H7 (cell line): ENCODE results near the gene TMEM72. TPM values are rescaled to one million over a fixed set of nuclear protein-coding genes. Genes with fewer than 3 reads are reported as not detected.
"Not testable (repeated sequence)": the region's sequence is repeated elsewhere in the genome, so short reads cannot be mapped to it uniquely, and the experiment has no call there.

Source experiments
- DNase-seq: peaks from one replicate; pipeline ENCODE4 v3.0.0; 2012
- H3K27me3 ChIP-seq: 2 replicates; pipeline ENCODE4 v1.6.0; 2011; ENCODE audit warnings: mild to moderate bottlenecking, low read length; ENCODE audit not compliant: control insufficient read depth, insufficient read depth
- H3K36me3 ChIP-seq: replicated peaks from 2 replicates; pipeline ENCODE4 v1.5.1; 2011; ENCODE audit warnings: low read length; ENCODE audit not compliant: control insufficient read depth, insufficient read depth
- H3K4me3 ChIP-seq: 2 replicates; pipeline ENCODE4 v1.5.1; 2011; ENCODE audit warnings: low read depth, mild to moderate bottlenecking, control low read depth, low read length, moderate library complexity; ENCODE audit not compliant: insufficient read depth
- total RNA-seq: library from RNA; depleted of rRNA; stranded (reverse); fragments of >200 nt; shearing (Covaris generic); gene quantifications from 2 replicates; pipeline ENCODE4 v1.2.3, GENCODE V29; 2014; rRNA removed

TMEM72 gene
- total RNA-seq, result not detected in 2 replicates

DNA sequence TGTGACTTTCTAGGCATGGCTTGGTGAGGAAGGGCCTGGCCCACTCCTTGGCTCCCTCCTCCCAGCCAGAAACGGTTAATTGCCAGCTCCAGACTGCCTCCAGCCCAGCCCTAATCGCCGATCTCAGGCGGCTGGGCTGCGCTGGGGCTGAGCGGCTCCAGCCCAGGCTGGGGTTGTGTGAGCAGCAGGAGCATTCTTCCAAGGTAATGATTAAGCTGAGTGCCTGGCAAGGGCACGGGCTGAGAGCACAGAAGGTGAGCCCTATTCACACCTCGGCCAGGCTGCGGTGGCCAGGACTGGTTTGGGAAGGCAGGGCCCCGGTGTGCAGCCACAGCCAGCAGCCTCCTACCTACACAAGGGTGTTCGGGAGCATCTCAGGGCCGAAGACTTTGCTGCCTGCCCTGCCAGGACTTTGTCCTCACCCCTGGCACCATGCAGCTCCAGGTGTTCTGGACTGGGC lies at the start of gene TMEM72:
Gene TMEM72 (plus strand): TSS at position 257 of the 460 bp plus-strand sequence. CDS start 176 bp downstream, at position 433.
- Histone ChIP-seq H3K4me3 (no peak within 1 kb of the TSS), H3K27me3 (no peaks in the 10 kb centered on the region; the same call in 1 of the 2 replicates), H3K36me3 (no peaks in the 10 kb centered on the region)
- peak; percentile 88 for DNase-seq

DNA sequence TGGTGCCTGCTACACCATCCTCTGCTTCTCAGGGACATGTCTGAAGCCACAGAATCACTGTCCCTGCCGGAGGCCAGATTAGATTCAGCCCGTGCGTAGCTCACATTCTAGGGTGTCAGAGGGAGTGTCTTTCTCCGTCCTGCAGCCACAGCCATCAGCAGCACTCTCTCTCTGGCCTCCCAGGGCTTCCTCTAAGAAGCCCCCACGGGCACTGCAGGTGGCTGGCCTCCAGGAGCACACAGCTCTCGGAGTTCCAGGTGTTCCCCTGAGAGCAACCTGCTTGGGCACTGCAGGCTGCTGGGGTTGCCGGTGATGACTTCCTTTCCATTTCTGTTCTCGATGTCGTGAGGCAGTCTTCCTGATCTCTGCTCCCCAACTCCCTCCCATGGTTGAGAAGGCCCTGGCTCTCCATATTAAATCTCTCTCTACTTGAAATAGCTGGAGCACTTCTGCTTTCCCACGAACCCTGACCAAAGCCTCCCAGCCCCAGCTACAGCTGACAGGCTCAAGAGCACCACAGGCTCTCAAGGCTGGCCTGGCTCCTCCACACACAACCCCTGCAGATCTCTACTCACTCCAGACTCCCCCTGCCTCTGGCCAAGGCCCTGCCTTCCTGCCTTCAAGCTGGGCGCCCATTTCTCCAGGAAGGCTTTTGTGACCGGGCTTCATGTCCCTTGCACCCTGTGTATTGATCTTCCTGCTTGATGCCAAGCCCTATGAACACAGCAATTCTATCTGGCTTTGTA lies 49.0 kb upstream of the TMEM72 start:
- no peak for DNase-seq
- H3K27me3 ChIP-seq, result peaks cover 19% of the 10 kb centered on the region
- no peak overlapping the region for H3K4me3 ChIP-seq
- no peaks in the 10 kb centered on the region for H3K36me3 ChIP-seq

DNA sequence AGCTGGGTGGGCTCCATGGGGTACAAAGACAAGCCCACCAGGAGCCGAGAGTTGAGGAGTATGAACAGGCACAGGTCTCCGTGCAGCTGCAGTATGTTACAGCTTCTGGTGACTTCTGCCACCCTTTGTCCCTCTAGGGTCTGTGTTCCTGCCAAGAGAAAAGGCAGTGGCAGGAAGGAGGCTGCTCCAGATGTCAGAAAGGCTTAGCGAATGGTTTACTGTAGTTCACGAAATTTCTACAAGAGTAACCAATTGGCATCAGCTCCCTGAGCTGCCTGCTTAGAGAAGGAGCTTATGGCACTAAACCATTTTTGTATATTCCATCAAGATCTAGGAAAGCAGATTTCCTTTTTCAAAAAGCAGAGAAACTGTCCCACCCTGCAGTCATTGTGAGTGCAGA lies 48.2 kb upstream of the TMEM72 start:
- DNase-seq, result no peak
- no peak overlapping the region for H3K4me3 ChIP-seq
- peaks cover 19% of the 10 kb centered on the region for H3K27me3 ChIP-seq
- no peaks in the 10 kb centered on the region for H3K36me3 ChIP-seq

DNA sequence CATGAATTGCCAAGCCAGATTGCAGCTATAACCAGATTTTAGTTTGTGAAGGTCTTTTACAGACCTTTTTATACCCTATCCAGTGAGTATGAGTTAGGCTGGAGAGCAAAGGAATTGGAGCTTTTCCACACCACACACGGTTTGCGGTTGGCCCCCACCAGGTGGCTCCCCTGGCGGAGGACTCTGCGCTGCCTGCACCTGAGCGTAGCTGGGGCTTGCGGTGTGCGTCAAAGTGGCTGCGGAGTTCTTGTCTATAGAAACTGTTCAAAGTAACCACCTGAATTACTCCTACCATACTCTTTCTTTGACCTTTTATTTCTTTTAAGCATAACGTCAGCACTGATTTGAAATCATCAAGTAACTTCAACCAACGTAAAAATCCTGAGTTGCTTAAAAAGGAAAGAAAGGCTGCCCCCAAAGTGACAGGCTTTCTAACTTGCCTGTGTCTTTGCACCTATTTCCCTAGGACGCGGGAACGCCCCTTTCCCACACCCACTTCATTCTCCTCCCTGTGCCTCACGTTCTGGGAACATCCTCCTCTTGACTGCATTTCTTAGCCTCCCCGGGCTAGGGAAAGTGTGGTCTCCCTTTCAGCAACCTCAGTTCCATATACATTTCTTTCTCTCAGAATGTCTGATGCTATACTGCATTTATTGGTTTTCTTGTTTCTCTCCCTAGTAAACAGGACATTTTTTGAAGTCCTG lies 47.6 kb upstream of the TMEM72 start:
- peak; percentile 77 for DNase-seq
- no peaks in the 10 kb centered on the region for H3K36me3 ChIP-seq
- H3K4me3 ChIP-seq, result no peak overlapping the region
- H3K27me3 ChIP-seq, result peaks cover 19% of the 10 kb centered on the region

DNA sequence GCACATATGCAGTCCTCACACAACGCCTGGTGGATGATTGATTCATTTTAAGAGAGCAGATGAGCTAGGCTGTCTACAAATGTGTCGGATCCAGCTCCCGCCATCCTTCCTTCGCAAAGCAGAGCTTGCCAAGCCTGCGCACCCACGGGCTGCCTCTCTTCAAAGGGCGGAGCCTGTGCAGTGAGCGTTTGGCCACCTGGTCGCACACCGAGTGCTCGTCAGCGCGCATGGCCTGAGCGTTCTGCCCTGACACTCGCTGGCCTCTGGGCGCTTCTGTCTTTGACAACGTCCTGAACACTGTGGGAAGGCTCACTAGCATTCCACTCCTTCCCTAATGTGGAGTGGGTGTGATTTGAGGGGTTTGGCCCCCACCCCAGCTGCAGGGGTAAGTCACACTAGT lies 47.1 kb upstream of the TMEM72 start:
- DNase-seq, result peak; percentile 69
- Histone ChIP-seq H3K27me3 (peaks cover 19% of the 10 kb centered on the region), H3K36me3 (no peaks in the 10 kb centered on the region), H3K4me3 (no peak overlapping the region)

DNA sequence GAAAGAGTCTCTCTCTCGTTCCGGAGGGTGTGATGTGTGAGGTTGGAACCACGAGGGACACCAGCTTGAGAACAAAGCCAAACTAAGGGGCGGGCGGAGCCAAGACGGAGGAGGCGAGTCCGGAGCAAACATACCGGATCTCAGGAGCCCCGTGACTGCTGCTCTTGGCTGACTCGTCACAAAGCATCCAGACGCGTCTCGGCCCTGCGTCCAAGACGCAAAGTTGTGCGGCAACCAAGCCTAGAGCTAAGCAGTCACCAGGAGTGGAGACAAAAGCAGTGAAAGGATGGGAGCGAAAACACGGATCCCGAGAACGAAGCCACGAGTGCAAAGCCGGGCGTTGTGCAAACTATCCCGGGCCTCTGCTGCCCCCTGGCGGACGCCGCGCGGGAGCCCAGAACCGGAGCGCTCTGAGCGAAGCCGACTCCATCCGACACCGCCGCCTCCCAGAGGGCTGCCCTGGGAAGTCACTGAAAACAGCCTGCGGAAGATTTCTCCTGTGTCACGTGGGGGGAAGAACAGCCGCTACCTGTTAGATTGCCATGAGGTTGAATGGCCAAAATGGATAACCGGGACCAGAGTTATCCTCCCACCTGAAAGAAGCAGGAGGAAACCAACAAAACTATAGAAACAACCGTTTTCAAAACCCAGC lies 46.4 kb upstream of the TMEM72 start:
- no peaks in the 10 kb centered on the region for H3K36me3 ChIP-seq
- H3K27me3 ChIP-seq, result peaks cover 19% of the 10 kb centered on the region
- peak; percentile 93 for DNase-seq
- H3K4me3 ChIP-seq, result peak overlapping the region; percentile 50

DNA sequence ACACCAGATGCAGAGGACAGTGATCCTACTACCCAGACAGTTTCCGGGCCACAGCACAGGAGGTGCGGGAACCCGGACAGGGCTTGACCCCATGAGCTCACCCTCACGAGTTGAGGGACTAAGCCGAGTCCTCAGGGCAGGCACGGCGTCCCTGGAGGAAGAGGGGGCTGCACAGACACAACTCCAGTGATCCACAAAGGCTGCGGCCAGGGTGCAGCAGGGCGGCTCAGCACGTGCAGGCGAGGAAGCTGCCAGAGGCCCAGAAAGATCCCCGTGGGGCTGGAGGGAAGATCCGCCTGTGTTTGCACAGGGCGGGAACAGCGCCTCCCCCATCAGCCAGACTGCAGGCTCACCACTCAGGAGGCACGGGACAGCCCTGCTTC lies 45.9 kb upstream of the TMEM72 start:
- no peaks in the 10 kb centered on the region for H3K36me3 ChIP-seq
- no peak overlapping the region for H3K4me3 ChIP-seq
- H3K27me3 ChIP-seq, result peaks cover 19% of the 10 kb centered on the region
- peak; percentile 63 for DNase-seq

DNA sequence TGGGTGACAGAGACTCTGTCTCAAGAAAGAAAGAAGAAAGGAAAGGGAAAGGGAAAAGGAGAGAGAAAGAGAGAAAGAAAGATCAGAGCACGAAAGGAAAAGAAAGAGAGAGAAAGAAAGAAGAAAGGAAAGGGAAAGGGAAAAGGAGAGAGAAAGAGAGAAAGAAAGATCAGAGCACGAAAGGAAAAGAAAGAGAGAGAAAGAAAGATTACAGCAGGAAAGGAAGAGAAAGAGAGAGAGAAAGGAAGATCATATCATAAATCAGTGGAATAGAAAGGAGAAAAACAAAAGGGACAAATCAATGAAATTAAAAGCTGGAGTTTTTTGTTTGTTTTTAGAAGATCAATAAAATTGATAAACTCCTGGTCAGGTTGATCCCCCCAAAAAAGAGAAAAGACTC lies 44.8 kb upstream of the TMEM72 start:
- DNase-seq, H3K36me3 ChIP-seq, H3K4me3 ChIP-seq: not testable (repeated sequence)
- peaks cover 19% of the 10 kb centered on the region for H3K27me3 ChIP-seq

DNA sequence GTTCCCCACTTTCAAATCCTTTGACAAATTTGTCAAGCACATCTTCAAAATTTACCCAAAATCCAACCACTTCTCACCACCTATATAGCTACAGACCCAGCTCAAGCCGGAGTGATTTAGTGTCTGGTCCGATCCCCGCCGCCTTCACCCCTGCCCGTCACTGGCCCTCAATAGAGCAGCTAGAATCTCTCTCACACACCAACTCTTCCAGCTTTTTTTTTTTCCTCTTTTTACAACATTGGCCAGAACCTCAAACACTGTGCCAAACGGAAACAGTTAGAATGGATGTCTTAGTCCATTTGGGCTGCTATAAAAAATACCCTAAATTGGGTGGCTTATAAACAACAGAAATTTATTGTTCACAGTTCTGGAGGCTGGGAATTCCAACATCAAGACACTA lies 41.1 kb upstream of the TMEM72 start:
- H3K4me3 ChIP-seq, result no peak overlapping the region
- no peaks in the 10 kb centered on the region for H3K36me3 ChIP-seq
- H3K27me3 ChIP-seq, result peaks cover 5% of the 10 kb centered on the region
- DNase-seq, result no peak

DNA sequence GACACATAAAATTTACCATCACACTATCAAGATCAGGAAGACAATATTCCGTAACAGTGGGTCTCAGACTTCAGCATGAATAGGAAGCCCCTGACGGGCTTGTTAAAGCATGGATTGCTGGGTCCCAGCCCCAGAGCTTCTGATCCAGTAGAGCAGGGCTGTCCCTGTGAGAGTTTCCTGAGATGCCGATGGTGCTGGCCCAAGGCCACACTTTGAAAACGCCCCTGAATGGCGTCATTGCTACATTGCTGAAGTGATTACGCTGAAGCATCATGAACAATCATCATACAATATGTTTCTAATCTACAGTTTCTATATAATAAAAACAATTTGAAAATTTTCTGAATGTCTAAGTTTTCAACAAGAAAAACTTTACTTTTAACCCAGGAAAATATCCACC lies 38.0 kb upstream of the TMEM72 start:
- Histone ChIP-seq H3K4me3 (no peak overlapping the region), H3K27me3 (no peaks in the 10 kb centered on the region), H3K36me3 (no peaks in the 10 kb centered on the region)
- no peak for DNase-seq

DNA sequence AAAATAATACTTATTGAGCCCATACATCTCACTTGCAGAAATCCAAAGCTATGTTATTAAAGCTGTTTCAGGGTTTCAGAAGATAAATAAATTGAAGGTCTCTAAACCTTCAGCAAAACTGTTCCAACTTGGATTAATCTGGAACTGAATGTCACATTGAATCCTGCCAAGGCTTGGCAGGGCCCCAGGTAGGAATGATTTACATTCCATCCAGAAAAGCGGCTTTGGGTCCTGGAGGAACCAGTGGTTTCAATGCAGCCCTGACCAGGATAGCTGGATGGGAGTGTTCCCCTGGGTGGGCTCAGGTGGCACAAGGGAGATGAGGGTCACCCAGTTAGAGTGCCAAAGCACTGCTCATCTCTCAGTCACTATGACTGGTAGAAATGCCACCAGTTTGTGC lies 37.0 kb upstream of the TMEM72 start:
- no peak for DNase-seq
- H3K36me3 ChIP-seq, result no peaks in the 10 kb centered on the region
- no peak overlapping the region for H3K4me3 ChIP-seq
- peaks cover under 1% of the 10 kb centered on the region; the same call in 1 of the 2 replicates for H3K27me3 ChIP-seq

DNA sequence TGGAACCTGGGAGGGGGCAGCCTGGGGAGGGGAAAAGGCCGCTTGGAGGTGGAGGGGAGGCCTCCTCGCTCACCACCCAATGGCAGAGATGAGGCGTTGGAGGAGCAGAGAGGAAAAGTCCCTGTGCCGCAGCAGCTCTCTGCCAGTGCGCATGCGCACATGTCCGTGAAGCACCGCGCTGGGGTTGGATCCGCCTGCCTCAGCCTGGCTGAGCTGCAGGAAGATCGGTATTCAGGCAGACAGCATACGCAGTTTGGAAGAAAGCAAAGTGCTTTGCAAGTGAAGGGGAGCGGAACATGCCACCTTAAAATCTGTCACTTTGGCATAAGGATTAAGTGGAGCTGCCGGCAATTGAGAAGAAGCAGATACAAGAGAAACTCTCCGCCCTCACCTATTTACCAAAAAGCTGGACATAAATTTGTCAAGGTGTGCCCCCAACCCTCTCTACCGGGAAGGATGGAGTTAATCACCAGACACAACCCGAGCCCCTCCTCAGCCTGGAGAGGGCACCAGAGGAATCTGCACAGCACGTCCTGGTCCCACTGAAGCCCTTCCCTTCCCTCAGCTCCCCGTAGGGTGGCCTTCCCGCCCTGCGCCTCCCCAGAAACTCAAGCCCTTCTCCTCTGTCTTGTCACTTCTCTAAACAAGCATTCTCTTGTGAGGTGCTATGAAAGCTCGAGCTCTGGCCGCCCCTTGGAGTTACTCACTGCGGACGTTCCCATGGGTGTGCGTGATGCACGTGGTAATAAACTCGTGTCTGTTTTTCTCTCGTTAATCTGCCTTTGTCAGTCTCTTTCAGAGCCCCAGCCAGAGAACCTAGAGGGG lies 32.2 kb upstream of the TMEM72 start:
- DNase-seq, result peak; percentile 92
- Histone ChIP-seq H3K4me3 (peak overlapping the region; percentile 43), H3K27me3 (peaks cover 9% of the 10 kb centered on the region), H3K36me3 (no peaks in the 10 kb centered on the region)

DNA sequence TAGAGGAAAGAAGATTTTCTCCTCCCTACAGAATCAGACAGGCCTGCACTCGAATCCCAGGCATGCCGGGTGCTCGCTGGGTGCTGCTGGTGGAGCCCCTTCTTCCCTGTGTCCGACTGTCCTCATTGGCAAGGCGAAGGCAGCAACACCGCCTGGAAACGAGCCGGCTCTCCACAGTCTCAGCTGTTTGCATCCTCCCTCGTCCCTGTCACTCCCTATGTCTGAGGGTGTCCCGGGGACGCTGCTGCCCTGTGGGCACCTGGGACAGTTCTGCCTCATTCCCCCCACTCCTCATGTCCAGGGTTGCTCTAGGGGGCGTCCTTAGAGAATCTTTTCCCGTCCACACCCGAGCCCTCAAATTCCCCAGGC lies 31.6 kb upstream of the TMEM72 start:
- peak overlapping the region; percentile 43; the same call in 1 of the 2 replicates for H3K4me3 ChIP-seq
- H3K27me3 ChIP-seq, result peaks cover 9% of the 10 kb centered on the region
- no peaks in the 10 kb centered on the region for H3K36me3 ChIP-seq
- DNase-seq, result no peak

DNA sequence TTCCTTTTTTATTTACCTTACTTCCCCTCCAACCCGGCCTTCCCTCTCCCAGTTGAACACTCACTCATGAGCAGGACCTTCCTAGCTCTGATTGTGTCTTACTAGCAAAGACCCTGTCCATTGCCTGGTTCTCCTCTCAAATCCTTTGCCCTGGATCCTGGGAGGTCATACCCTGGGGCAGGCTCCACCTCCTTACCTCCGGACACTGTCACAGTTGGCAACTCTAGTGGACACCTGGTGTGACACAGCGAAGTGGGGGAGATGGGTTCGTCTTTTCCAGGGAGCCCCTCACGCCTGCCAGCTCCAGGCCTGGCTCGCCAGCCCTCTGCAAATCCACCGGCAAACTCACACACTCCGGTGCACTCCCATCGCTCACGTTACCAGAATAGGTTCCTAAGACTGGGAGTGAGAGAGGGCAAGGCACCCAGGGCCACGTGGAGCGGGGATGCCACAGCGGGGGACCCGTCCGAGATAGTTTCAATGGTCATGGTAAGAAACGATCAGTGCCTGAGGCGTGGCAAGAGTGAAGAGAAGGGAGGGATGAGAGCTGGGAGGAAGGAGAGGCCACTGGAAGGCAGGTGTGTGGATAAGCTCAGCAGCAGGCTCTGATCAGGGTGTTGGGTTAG lies 30.9 kb upstream of the TMEM72 start:
- no peak for DNase-seq
- peaks cover 9% of the 10 kb centered on the region for H3K27me3 ChIP-seq
- H3K4me3 ChIP-seq, result no peak overlapping the region
- no peaks in the 10 kb centered on the region for H3K36me3 ChIP-seq
